ENCODE measurements around the gene S100A7.
"Not testable (repeated sequence)": the region's sequence is repeated elsewhere in the genome, so short reads cannot be mapped to it uniquely, and the experiment has no call there.

S100A7 gene

DNA sequence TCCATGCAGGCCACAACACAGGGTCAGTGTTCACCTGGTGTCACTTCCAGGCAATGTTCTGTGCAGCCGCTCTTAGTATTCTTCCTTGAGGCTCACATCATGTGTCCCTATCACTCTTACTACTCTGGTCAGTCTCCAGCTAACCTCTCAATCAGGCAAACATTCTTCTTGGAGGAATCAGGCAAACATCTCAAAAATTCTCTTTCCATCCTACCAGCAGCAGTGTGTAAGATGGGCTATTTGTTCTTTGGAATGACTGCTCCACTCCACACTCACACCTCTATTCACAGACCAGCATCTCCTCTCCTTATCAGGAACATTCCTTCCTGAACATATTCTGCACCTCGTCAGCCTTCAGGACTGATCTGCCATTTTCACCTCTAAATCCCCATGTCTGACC lies 40.1 kb downstream of the S100A7 start:
- H3K27me3 Mint-ChIP-seq (ENCODE audit: low read depth) = peaks cover 11% of the 10 kb centered on the region
- H3K36me3 Mint-ChIP-seq (ENCODE audit: low read depth) = no peaks in the 10 kb centered on the region

DNA sequence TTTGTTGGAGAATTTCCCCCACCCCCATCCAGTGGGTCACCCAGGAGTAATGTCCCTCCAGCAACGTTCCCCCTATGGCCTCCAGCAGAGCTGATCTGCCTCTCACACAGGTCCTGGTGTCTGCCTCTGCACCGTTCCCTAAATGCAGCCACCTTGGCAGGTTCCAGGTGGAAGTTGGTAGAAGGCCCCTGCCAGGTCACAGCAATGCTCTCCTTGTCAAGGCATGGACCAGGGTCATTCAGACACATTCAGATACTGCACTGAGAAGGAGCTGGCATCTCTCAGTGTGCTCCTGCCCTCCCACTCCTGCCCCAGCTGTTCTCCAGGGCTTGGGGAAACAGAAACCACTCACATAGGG lies 41.0 kb downstream of the S100A7 start:
- not testable (repeated sequence) for H3K9me3 Mint-ChIP-seq, H3K4me3 Mint-ChIP-seq

More for the DNA sequence above, 40.1 kb downstream of the S100A7 start:
- TF ChIP-seq, protein P1, sequence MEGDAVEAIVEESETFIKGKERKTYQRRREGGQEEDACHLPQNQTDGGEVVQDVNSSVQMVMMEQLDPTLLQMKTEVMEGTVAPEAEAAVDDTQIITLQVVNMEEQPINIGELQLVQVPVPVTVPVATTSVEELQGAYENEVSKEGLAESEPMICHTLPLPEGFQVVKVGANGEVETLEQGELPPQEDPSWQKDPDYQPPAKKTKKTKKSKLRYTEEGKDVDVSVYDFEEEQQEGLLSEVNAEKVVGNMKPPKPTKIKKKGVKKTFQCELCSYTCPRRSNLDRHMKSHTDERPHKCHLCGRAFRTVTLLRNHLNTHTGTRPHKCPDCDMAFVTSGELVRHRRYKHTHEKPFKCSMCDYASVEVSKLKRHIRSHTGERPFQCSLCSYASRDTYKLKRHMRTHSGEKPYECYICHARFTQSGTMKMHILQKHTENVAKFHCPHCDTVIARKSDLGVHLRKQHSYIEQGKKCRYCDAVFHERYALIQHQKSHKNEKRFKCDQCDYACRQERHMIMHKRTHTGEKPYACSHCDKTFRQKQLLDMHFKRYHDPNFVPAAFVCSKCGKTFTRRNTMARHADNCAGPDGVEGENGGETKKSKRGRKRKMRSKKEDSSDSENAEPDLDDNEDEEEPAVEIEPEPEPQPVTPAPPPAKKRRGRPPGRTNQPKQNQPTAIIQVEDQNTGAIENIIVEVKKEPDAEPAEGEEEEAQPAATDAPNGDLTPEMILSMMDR (IDR thresholded peaks at IDR 0.05; ENCODE audit: unreplicated experiment in 3 of 3) = no peak
- no peak overlapping the region for H3K27ac Mint-ChIP-seq
- no peak overlapping the region for H3K4me3 Mint-ChIP-seq
- H3K9me3 Mint-ChIP-seq = no peaks in the 10 kb centered on the region
- H3K4me1 Mint-ChIP-seq = no peaks in the 10 kb centered on the region

DNA sequence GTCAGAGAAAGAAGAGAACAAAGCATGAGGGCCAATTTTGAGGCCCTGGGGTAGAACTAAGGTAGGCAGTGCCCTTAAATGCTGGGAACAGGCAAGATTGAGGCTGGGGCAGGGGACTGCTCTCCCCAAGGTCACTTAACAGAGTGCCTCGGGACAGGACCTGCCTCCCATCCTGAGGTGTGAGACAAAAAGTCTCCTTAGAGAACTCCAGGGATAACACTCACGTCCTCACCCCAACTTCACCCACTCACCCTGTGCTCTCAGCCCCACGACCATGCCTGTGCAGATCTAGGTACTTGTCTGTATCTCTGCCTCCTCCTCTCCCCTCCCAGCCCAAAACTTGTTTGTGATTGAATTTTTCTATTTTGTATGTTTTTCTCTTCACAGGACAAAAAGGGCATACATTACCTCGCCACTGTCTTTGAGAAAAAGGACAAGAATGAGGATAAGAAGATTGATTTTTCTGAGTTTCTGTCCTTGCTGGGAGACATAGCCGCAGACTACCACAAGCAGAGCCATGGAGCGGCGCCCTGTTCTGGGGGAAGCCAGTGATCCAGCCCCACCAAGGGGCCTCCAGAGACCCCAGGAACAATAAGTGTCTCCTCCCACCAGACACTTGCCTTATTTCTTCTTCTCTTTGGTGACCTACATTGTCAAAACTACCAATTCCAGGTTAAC lies 41.6 kb downstream of the S100A7 start:
- not testable (repeated sequence) for H3K27ac Mint-ChIP-seq; H3K9me3 Mint-ChIP-seq; H3K4me3 Mint-ChIP-seq; H3K4me1 Mint-ChIP-seq; H3K36me3 Mint-ChIP-seq (ENCODE audit: low read depth)
- H3K27me3 Mint-ChIP-seq (ENCODE audit: low read depth) = peaks cover 11% of the 10 kb centered on the region

More for the DNA sequence above, 41.0 kb downstream of the S100A7 start:
- H3K27ac Mint-ChIP-seq; H3K36me3 Mint-ChIP-seq (ENCODE audit: low read depth); H3K4me1 Mint-ChIP-seq: not testable (repeated sequence)
- H3K27me3 Mint-ChIP-seq (ENCODE audit: low read depth) = peaks cover 11% of the 10 kb centered on the region

DNA sequence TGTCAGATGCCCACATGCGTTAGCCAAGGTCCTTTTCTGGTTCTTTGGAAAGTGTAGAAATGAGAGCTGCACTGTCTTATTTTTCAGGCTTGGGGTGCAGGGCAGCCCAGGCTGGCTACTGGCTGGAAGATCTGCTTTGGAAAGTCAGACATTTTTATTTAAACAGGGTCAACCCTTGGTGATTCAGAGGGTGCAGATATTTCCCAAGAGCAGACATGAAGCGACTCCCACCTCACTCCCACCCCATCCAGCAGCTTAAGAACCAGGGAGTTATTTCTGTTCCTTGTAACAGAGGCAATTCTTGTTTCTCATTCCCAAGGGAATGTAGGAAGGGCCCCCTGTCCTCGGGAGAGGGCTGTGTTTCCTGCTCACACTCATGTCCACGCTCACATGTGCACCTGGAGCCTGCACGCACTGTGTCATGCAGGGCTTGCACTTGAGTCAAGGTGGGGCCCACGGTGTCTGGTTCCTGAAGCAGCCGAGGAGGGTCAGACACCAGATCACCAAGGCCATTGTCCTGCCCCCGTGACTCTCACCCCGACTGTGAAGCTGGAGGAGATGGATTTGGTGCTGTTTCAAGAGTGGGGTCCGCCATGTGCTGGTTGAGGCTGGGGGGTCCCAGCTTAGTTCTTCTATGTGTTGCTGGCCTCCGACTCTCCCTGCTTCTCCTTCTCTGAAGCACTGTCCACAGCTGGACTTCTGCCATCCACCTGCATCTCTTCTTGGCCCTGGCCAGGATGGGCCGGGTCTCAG lies 43.1 kb downstream of the S100A7 start:
- TF ChIP-seq, protein P1 (IDR thresholded peaks at IDR 0.05; ENCODE audit: unreplicated experiment in 3 of 3) = no peak
- Mint-ChIP-seq H3K27ac (no peak overlapping the region), H3K4me1 (no peaks in the 10 kb centered on the region), H3K4me3 (no peak overlapping the region), H3K27me3 (ENCODE audit: low read depth) (peaks cover 11% of the 10 kb centered on the region), H3K36me3 (ENCODE audit: low read depth) (no peaks in the 10 kb centered on the region), H3K9me3 (peaks cover 4% of the 10 kb centered on the region)

DNA sequence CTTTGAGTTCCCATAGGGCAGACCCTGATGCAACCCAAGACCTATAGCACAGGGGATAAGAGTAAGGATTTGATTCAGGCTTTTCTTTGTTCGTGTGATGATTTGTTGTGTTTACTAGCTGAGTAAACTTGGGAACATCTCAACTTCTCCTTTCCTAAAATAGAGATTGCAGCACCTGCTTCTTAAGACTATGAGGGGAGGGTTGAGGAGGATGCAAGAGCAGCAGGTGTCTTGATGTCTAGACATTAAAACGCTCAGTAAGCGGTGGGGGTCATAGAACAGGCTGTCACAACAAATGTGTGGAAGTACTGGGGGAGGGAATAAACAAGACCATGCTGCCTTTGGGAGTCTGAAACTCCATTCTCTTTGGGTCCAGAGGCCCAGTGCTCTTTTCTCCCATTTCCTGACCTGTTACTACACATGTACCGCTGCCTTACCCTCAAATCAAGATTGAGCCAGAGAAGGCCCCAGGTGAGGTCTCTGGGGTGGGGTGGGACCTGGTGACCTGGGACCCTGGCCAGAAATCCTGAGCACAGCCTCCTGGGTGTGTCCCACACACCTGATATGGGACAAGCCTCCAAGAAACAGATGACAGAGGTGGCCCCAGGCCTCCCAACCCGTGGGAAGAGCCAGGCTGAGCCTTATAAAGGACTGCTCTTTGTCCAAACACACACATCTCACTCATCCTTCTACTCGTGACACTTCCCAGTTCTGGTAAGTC lies 44.4 kb downstream of the S100A7 start, which contains the start of gene S100A7A:
S100A7A (plus strand) TSS at position 671 of the 721 bp plus-strand sequence. CDS start 1,563 bp downstream, outside the sequence.
- Mint-ChIP-seq H3K36me3 (ENCODE audit: low read depth) (no peaks in the 10 kb centered on the region), H3K27ac (no peak within 1 kb of the TSS), H3K4me3 (no peak within 1 kb of the TSS), H3K9me3 (peaks cover 4% of the 10 kb centered on the region), H3K27me3 (ENCODE audit: low read depth) (peaks cover 11% of the 10 kb centered on the region), H3K4me1 (no peaks in the 10 kb centered on the region)
- TF ChIP-seq, protein P1 (IDR thresholded peaks at IDR 0.05; ENCODE audit: unreplicated experiment in 3 of 3) = no peak

DNA sequence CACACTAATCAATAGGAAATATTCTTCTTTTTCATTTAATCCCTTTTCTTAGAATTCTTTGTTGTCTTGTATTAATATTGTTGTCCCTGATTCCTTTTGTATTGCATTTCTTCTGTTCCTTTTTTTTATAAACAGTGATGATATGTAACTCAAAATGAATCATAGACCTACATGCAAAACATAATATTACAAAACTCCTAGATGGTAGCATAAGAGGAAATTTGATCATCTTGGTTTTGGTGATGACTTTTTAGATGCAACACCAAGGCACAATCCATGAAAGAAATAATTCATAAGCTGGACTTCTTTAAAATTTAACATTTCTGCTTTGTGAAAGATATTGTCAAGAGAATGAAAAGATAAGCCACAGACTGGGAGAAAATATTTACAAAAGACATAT lies 46.5 kb downstream of the S100A7 start:
- H3K27ac Mint-ChIP-seq; H3K36me3 Mint-ChIP-seq (ENCODE audit: low read depth); H3K4me1 Mint-ChIP-seq; H3K9me3 Mint-ChIP-seq; H3K4me3 Mint-ChIP-seq; H3K27me3 Mint-ChIP-seq (ENCODE audit: low read depth): not testable (repeated sequence)

Measured in nephron (organoid).